HCT116 (cell line): Measurements from ENCODE around the gene NKX6-1.

Experiments
- ATF3 ChIP-seq: IDR thresholded peaks from 2 replicates; pipeline ENCODE4 v1.6.1; 2012
- CTCF ChIP-seq, 3 experiments: fragments of 200-600 bp in 1 of 3; sonication (generic) in 1 of 3; IDR thresholded peaks in 2 of 3; conservative IDR thresholded peaks in 1 of 3; 2 replicates each; pipeline ENCODE4 v1.5.1; 2012 to 2017; ENCODE audit warnings: low read depth in 2 of 3, low read length in 2 of 3, antibody characterized with exemption in 1 of 3, borderline replicate concordance in 1 of 3, control low read depth in 1 of 3, mild to moderate bottlenecking in 1 of 3, mixed read lengths in 1 of 3, mixed run types in 1 of 3, moderate library complexity in 1 of 3; ENCODE audit not compliant: insufficient read depth in 1 of 3
- EZH2 ChIP-seq: fragments of 200-600 bp; sonication (generic); IDR thresholded peaks from 2 replicates; pipeline ENCODE4 v1.6.1; 2017; ENCODE audit warnings: antibody characterized with exemption, mixed run types
- EZH2phosphoT487 ChIP-seq: fragments of 200-600 bp; IDR thresholded peaks from 2 replicates; pipeline ENCODE4 v1.6.1; 2018; ENCODE audit warnings: antibody characterized with exemption, borderline replicate concordance
- MAX ChIP-seq: IDR thresholded peaks from 2 replicates; pipeline ENCODE4 v1.6.1; 2012
- POLR2A ChIP-seq: IDR thresholded peaks from 2 replicates; pipeline ENCODE4 v1.7.0; 2011; ENCODE audit warnings: borderline replicate concordance; ENCODE audit not compliant: insufficient read depth, insufficient read length; ENCODE audit errors: extremely low read depth
- POLR2AphosphoS5 ChIP-seq: IDR thresholded peaks from 2 replicates; pipeline ENCODE4 v1.6.1; 2011; ENCODE audit warnings: mild to moderate bottlenecking, low read depth, low read length, moderate library complexity
- RAD21 ChIP-seq: IDR thresholded peaks from 2 replicates; pipeline ENCODE4 v1.6.1; 2012; ENCODE audit warnings: low read depth, mild to moderate bottlenecking
- SP1 ChIP-seq: IDR thresholded peaks from 2 replicates; pipeline ENCODE4 v1.6.1; 2012; ENCODE audit warnings: low read depth
- SRF ChIP-seq: IDR thresholded peaks from 2 replicates; pipeline ENCODE4 v1.6.1; 2012; ENCODE audit warnings: low read depth

- TF ChIP-seq CTCF (IDR thresholded peaks at IDR 0.05 in 2 of 3, conservative IDR thresholded peaks at IDR 0.05 in 1 of 3; ENCODE audit: borderline replicate concordance in 1 of 3, insufficient read depth in 1 of 3, low read depth in 2 of 3, low read length in 2 of 3) (no peak), MAX (no peak), ATF3 (no peak), RAD21 (no peak), SP1 (no peak), POLR2A (no peak), EZH2 (no peak), EZH2phosphoT487 (no peak), SRF (no peak), POLR2AphosphoS5 (no peak)
Observed at GRCh38 chr4:84492290-84492689, 6.8 kb downstream of the NKX6-1 start.
